ENCODE measurements around the gene NUAK2. TPM values are rescaled to one million over a fixed set of nuclear protein-coding genes. Genes with fewer than 3 reads are reported as not detected.

NUAK2 gene
- total and polyA plus RNA-seq, 2 of the 8 experiments (the other 6 are each of a cell fraction or from before 2014, with no cell fraction given) = 9.4 to 12.9 TPM

GRCh38 chr1:205257735-205258134, 63.8 kb downstream of the NUAK2 start (continued):
- TF ChIP-seq MAX (IDR thresholded peaks at IDR 0.05) = no peak
- no peak for TF ChIP-seq KDM5A (IDR thresholded peaks at IDR 0.05; ENCODE audit: low read length)
- TF ChIP-seq BRCA1 (IDR thresholded peaks at IDR 0.05; ENCODE audit: low read depth, low read length) = no peak
- TF ChIP-seq RNF2 (IDR thresholded peaks at IDR 0.05; ENCODE audit: borderline replicate concordance, low read depth, low read length, missing control alignments, poor library complexity, severe bottlenecking) = no peak
- no peak for TF ChIP-seq EGR1 (IDR thresholded peaks at IDR 0.05; ENCODE audit: borderline replicate concordance, low read depth, low read length)
